PC-3 (cell line): ENCODE measurements around the gene MRAS.

Experiments
- EZH2phosphoT487 ChIP-seq: fragments of 300-600 bp; sonication (generic); IDR thresholded peaks from 2 replicates; pipeline ENCODE4 v1.6.1; 2018; ENCODE audit warnings: mild to moderate bottlenecking, antibody characterized with exemption, low read length, borderline replicate concordance
- TF ChIP-seq, protein P1 (sequence below): fragments of 300-600 bp; sonication (generic); conservative IDR thresholded peaks from 2 replicates; pipeline ENCODE4 v1.5.1; 2017; ENCODE audit warnings: antibody characterized with exemption, low read depth, mild to moderate bottlenecking, low read length

DNA sequence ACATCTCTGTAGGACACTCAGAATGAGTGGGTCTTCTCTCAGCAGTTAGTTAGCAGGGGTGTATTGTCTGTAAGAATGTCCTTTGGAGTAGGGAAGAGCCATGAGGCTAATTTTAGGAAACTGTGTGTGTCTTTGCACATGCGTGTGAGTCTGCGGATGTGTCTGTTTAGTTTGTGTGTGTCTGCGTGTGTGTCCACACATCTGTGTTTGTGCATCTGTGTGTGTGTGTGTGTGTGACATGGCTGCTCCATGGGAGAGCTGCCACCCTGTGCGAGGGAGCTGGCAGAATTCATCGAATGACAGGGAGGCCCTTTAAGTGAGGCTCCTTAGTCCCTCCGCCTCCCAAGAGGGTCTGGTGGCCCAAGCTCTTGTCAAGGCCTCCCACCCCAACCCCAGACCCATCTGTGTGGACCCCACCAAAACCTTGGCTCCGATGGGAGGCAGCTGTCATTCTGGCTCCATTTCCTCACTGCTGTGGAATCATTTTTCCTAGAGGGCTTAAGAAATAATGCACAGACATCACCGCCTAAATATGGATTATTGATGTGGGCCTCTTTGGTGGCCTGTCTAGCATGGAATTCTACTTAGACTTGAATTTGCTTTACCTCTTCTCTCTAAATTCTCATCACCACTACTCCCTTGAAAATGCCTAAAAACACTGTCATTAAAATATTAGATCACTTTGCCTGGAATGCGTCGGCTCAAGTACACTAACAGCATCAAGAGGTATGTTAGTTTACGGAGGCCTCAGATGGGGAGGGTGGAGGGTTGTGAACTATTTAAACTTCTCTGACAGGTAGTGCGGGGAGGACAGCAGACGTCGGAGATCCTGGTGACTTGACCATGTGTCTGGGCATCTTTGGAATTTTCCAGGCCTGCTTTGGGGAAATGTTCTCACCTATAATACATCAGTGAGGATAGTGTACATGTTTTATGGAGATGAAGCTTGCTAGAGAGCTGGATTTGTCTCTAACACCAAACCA, 95.4 kb downstream of the MRAS start:
- TF ChIP-seq EZH2phosphoT487: no peak
- TF ChIP-seq, protein P1, sequence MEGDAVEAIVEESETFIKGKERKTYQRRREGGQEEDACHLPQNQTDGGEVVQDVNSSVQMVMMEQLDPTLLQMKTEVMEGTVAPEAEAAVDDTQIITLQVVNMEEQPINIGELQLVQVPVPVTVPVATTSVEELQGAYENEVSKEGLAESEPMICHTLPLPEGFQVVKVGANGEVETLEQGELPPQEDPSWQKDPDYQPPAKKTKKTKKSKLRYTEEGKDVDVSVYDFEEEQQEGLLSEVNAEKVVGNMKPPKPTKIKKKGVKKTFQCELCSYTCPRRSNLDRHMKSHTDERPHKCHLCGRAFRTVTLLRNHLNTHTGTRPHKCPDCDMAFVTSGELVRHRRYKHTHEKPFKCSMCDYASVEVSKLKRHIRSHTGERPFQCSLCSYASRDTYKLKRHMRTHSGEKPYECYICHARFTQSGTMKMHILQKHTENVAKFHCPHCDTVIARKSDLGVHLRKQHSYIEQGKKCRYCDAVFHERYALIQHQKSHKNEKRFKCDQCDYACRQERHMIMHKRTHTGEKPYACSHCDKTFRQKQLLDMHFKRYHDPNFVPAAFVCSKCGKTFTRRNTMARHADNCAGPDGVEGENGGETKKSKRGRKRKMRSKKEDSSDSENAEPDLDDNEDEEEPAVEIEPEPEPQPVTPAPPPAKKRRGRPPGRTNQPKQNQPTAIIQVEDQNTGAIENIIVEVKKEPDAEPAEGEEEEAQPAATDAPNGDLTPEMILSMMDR: no peak
